Dedifferentiated amniotic fluid mesenchymal stem cell (primary cell): ENCODE results near the gene RUFY2.
"Not testable (repeated sequence)": the region's sequence is repeated elsewhere in the genome, so short reads cannot be mapped to it uniquely, and the experiment has no call there.

Source experiments
- DNase-seq: peaks from one replicate; pipeline ENCODE4 v3.0.0-alpha.2; 2016; ENCODE audit errors: extremely low spot score

Gene RUFY2, protein sequence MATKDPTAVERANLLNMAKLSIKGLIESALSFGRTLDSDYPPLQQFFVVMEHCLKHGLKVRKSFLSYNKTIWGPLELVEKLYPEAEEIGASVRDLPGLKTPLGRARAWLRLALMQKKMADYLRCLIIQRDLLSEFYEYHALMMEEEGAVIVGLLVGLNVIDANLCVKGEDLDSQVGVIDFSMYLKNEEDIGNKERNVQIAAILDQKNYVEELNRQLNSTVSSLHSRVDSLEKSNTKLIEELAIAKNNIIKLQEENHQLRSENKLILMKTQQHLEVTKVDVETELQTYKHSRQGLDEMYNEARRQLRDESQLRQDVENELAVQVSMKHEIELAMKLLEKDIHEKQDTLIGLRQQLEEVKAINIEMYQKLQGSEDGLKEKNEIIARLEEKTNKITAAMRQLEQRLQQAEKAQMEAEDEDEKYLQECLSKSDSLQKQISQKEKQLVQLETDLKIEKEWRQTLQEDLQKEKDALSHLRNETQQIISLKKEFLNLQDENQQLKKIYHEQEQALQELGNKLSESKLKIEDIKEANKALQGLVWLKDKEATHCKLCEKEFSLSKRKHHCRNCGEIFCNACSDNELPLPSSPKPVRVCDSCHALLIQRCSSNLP

GRCh38 chr10:68406815-68407548, at the start of gene RUFY2:
TSS of gene RUFY2 (minus strand) at chr10:68407277. CDS start at chr10:68407189, 88 bp downstream.
- DNase-seq: peak; percentile 58

DNA sequence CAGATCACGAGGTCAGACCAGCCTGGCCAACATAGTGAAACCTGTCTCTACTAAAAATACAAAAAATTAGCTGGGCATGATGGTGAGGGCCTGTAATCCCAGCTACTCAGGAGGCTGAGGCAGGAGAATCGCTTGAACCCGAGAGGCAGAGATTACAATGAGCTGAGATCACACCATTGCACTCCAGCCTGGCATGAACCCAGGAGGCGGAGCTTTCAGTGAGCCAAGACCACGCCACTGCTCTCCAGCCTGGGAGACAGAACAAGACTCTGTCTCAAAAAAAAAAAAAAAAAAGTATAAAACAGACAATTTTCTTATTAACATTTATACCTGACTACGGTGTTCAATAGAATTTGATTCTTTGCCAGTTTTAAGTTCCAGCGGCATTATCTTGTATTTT, 42.6 kb upstream of the RUFY2 start:
- not testable (repeated sequence) for DNase-seq

GRCh38 chr10:68446179-68446578, 39.1 kb upstream of the RUFY2 start:
- DNase-seq: no peak

DNA sequence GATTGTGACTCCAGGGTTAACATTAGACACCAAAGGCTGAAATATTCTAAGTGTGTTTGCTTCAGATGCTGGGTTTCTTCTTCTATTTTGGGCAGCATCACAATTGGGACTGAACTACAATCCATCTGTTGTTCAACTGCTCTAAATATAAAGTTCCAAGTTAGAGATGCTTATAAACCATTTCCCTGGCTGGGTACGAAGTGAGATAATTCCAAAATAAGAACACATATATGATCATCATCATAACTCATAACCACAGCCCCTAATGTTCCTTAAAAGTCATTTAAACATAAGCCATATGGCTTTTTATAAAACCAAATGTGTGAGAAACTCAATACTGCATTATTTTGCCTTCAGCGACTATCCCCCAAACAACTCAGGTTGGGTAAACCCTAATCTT, 35.9 kb upstream of the RUFY2 start:
- DNase-seq: no peak

GRCh38 chr10:68440898-68441297, 33.8 kb upstream of the RUFY2 start:
- DNase-seq: no peak

GRCh38 chr10:68435803-68436202, 28.7 kb upstream of the RUFY2 start:
- no peak for DNase-seq

GRCh38 chr10:68434657-68435056, 27.6 kb upstream of the RUFY2 start:
- no peak for DNase-seq

DNA sequence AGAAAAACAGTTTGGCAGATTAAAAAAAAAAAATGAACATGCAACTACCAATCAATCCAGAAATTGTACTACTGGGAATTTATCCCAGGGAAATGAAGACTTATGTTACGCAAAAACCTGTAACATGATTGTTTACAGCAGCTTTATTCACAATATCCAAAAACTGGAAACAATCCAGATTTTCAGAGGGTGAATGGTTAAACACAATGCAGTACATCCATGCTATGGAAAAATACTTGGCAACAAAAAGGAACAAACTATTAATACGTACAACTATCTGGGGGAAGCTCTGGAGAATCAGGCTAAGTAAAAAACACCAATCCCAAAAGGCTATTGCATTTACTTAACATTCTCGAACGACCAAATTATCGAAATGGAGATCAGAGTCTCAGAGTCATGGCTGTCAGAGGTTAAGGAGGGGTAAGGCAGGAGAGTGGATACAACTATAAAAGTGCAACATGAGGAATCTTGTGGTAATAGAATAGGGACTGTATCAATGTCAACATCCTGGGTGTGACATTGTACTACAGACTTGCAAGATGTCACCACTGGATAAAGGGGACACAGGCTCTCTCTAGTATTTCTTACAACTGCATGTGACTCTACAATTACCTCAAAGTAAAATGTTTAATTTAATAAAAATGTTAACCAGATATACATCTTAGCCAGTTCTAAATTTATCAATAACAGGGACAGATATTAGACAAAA, 21.5 kb upstream of the RUFY2 start:
- DNase-seq: no peak

- no peak for DNase-seq
These were observed 17.5 kb upstream of the RUFY2 start for GRCh38 chr10:68424454-68425014.

- DNase-seq: no peak
These were observed 16.4 kb upstream of the RUFY2 start for GRCh38 chr10:68423522-68423921.

- DNase-seq: no peak
These were observed 12.3 kb upstream of the RUFY2 start for GRCh38 chr10:68419376-68419775.

DNA sequence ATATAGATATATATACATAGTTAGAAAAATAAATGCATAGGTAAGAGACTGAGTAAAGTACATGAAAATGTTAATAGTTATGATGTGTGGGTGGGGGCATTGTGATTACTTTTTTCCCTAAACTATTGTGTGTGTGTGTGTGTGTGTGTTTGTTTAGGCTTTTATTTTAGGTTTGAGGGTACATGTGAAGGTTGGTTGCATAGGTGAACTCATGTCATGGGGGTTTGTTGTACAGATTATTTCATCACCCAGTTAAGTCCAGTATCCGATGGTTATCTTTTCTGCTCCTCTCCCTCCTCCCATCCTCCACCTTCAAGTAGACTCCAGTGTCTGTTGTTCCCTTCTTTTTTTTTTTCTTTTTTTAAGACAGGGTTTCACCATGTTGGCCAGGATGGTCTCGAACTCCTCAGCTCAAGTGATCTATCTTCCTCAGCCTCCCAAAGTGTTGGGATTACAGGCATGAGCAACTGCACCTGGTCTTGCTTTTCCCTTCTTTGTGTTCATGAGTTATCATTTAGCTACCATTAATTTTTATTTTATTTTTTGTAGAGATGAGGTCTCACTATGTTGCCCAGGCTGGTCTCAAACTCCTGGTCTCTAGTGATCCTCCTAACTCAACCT, 1.9 kb upstream of the RUFY2 start:
- no peak for DNase-seq

- DNase-seq: peak; percentile 52
These were observed 814 bp downstream of the RUFY2 start for GRCh38 chr10:68406111-68406814.

DNA sequence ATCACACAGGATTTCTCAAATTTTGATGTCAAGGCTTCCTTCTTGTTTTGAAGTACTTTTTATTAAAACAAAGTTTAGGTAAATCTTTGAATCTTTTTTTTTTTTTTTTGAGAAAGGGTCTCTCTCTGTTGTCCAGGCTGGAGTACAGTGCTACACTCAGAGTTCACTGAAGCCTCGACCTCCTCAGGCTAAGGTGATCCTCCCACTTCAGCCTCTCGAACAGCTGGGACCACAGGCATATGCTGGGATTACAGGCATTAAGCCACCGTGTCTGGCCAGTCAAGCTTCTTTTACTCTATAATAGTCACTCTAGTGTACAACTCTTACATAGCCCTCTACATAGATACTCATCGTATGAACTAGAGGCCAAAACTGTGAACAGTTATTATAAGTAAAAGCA, 3.4 kb downstream of the RUFY2 start:
- no peak for DNase-seq

DNA sequence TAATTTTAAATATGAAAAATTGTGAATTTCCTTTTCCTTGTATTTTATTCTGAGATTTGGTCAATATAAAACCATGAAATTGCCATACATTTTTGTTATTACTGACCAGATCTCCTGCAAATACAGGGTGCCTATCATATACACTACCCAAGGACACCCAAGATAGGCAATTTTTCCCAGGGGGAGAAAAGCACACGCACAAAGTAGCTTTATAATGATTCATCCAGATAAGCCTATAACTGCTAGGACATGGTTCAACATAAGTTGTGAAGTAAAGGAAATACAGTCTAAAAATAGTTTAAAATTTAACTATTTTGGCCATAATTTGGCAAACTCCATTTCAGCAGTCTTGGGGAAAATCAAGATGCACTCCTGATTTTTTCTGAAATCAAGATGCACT, 4.8 kb downstream of the RUFY2 start:
- no peak for DNase-seq

DNA sequence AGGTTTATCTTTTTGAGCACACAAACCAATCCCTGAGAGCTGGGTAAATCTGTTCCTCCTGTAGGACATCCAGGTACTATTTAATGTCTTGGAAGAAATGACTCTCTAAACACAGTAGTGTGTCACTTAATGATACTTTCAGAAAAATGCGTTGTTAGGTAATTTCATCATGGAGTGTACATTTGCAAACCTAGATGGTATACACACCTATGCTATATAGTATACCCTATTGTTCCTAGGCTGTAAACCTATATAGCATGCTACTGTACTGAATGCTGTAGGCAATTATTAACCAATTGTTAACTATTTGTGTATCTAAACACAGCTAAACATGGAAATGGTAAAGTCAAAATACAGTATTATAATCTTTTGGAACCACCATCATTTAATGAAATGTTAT, 10.1 kb downstream of the RUFY2 start:
- DNase-seq: no peak

DNA sequence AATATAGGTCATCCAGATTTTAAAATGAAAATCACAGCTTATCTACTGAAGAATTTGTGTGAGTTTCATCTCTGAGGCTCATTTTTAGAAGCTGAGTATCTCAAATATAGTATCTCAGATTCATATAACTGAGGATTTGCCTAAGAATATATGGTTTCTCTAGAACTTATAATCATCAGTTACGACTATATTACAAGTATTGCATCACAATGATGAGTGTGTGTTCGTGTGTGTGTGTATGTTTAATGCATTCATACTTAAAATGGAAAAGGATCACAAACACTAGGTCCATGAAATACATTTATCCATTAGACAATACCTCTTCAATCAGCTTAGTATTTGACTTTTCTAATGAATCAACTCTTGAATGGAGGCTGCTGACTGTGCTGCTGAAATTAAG, 21.3 kb downstream of the RUFY2 start:
- DNase-seq: peak; percentile 5

DNA sequence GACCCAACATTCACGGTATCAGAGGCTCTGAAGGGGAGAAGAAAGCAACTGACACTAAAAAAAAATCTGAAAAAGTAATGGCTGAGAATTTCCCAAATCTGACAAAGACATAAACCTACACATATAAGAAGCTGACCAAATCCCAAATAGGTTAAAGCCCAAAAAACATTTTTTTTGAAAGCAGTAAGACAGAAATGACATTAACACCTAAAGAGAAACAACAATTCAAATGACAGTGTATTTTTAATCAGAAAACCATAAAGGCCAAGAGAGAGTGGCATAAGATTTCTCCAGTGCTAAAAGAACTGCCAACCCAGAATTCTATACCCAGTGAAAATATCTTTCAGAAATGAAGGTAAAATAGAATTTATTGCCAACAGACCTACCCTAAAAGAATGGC, 35.5 kb downstream of the RUFY2 start:
- no peak for DNase-seq

GRCh38 chr10:68367121-68367520, 40.0 kb downstream of the RUFY2 start:
- DNase-seq: no peak

GRCh38 chr10:68366600-68366999, 40.5 kb downstream of the RUFY2 start:
- DNase-seq: no peak

- DNase-seq: no peak
These were observed 41.5 kb downstream of the RUFY2 start for GRCh38 chr10:68365611-68366010.
